LHCN-M2 (cell line): ENCODE results near the gene CCDC85A. TPM values are rescaled to one million over a fixed set of nuclear protein-coding genes. Genes with fewer than 3 reads are reported as not detected.

Experiments
- DNase-seq: peaks from one replicate; pipeline ENCODE4 v3.0.0-alpha.2; 2012; ENCODE audit warnings: low read depth
- total RNA-seq: library from RNA; depleted of rRNA; stranded (reverse); fragments of >200 nt; gene quantifications from 2 replicates; pipeline ENCODE4 v1.2.3, GENCODE V29; 2014

Gene CCDC85A
- total RNA-seq, 1 experiment from 2014 or later: 0.57 TPM

GRCh38 chr2:56239030-56239429 lies 55.2 kb downstream of the CCDC85A start:
- DNase-seq: no peak

- peak; percentile 58 for DNase-seq
These were observed 55.6 kb downstream of the CCDC85A start for GRCh38 chr2:56239437-56239836.

GRCh38 chr2:56240210-56240609 lies 56.4 kb downstream of the CCDC85A start:
- no peak for DNase-seq

GRCh38 chr2:56244506-56244905 lies 60.7 kb downstream of the CCDC85A start:
- no peak for DNase-seq

GRCh38 chr2:56244911-56245530 lies 61.2 kb downstream of the CCDC85A start:
- DNase-seq: peak; percentile 58

GRCh38 chr2:56248965-56249742 lies 65.4 kb downstream of the CCDC85A start:
- no peak for DNase-seq

- no peak for DNase-seq
These were observed 66.5 kb downstream of the CCDC85A start for GRCh38 chr2:56250153-56250729.

GRCh38 chr2:56260415-56260814 lies 76.6 kb downstream of the CCDC85A start:
- DNase-seq: no peak

GRCh38 chr2:56262241-56262640 lies 78.5 kb downstream of the CCDC85A start:
- no peak for DNase-seq

GRCh38 chr2:56263876-56264275 lies 80.1 kb downstream of the CCDC85A start:
- no peak for DNase-seq

- no peak for DNase-seq
These were observed 83.1 kb downstream of the CCDC85A start for GRCh38 chr2:56266761-56267414.

GRCh38 chr2:56267415-56267788 lies 83.6 kb downstream of the CCDC85A start:
- no peak for DNase-seq

GRCh38 chr2:56268856-56269255 lies 85.1 kb downstream of the CCDC85A start:
- no peak for DNase-seq

GRCh38 chr2:56271275-56271674 lies 87.5 kb downstream of the CCDC85A start:
- no peak for DNase-seq

- DNase-seq: no peak
These were observed 101.4 kb downstream of the CCDC85A start for GRCh38 chr2:56285224-56285623.

- no peak for DNase-seq
These were observed 103.1 kb downstream of the CCDC85A start for GRCh38 chr2:56286936-56287335.

- no peak for DNase-seq
These were observed 103.7 kb downstream of the CCDC85A start for GRCh38 chr2:56287508-56287907.

- DNase-seq: peak; percentile 47
These were observed 104.2 kb downstream of the CCDC85A start for GRCh38 chr2:56287974-56288373.

- peak; percentile 7 for DNase-seq
These were observed 105.2 kb downstream of the CCDC85A start for GRCh38 chr2:56288838-56289580.

- DNase-seq: no peak
These were observed 107.9 kb downstream of the CCDC85A start for GRCh38 chr2:56291711-56292110.

- DNase-seq: no peak
These were observed 109.2 kb downstream of the CCDC85A start for GRCh38 chr2:56292951-56293350.

- DNase-seq: no peak
These were observed 111.9 kb downstream of the CCDC85A start for GRCh38 chr2:56295666-56296065.
